HG03558 (cell line): ENCODE measurements around the gene CAP1.

Source experiments
- ATAC-seq: cut with Tn5 transposase; IDR thresholded peaks from one replicate; pipeline ENCODE4 v1.9.1; 2021; ENCODE audit warnings: moderate number of reproducible peaks; ENCODE audit not compliant: unreplicated experiment; ENCODE audit errors: extremely low read depth

CAP1 gene

DNA sequence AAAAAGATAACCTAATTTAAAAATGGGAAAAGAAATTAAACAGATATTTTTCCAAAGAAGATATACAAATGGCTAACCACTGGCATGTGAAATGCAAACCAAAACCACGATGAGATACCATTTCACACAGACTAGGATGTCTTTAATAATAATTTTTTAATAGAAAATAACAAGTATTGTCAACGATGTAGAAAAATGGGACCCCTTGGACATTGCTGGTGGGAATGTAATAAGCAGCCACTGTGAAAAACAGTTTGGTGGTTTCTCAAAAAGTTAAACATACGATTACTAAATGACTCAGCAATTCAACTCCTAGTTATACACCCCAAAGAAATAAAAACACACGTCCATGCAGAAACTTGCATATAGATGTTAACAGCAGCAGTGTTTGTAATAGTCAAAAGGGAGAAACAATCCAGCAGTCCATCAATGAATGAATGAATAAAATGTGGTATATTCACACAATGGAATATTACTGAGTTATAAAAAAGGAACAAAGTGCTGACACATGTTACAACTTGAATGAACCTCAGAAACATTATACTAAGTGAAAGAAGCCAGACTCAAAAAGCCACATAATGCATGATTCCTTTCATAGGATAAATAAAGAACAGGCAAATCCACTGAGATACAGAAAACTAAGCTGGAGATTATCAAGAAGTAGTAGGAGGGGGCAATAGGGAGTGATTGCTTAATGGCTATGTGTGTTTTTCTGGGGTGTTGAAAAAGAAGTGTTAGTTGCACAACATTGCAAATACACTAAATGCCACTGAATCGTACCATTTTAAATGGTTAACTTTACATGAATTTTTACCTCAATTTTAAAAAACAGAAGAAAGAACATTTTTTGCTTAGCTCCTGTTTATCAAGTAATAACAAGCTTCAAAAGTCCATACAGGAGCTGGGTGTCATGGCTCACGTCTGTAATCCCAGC, 52.4 kb downstream of the CAP1 start:
- no peak for ATAC-seq

GRCh38 chr1:40094466-40095110, 54.1 kb downstream of the CAP1 start:
- ATAC-seq: no peak

DNA sequence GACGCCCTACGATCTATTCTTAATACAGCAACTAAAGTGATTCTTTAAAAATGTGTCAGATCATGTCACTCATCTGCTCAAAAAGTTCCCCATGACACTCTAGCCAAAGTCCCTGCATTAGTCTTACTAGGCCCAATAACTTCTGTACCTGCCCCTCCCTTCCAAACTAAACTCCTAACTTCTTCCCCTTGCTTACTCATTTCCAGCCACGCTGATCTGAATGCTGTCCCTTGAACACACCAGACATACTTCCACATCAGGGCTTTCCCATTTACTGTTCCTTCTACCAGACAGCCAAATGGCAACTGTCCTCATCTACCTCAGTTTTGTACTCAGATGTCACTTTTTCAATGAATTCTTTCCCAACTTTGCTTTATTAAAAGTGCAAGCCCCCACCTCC, 55.3 kb downstream of the CAP1 start:
- no peak for ATAC-seq

- no peak for ATAC-seq
Observed at GRCh38 chr1:40096646-40096976, 56.1 kb downstream of the CAP1 start.

- ATAC-seq: peak; percentile 80
Observed at GRCh38 chr1:40096977-40097782, 56.7 kb downstream of the CAP1 start, which contains the start of gene PPT1. Gene PPT1 (minus strand): TSS chr1:40097252. CDS start chr1:40097238, 14 bp downstream.

- no peak for ATAC-seq
Observed at GRCh38 chr1:40102038-40102437, 61.5 kb downstream of the CAP1 start.

DNA sequence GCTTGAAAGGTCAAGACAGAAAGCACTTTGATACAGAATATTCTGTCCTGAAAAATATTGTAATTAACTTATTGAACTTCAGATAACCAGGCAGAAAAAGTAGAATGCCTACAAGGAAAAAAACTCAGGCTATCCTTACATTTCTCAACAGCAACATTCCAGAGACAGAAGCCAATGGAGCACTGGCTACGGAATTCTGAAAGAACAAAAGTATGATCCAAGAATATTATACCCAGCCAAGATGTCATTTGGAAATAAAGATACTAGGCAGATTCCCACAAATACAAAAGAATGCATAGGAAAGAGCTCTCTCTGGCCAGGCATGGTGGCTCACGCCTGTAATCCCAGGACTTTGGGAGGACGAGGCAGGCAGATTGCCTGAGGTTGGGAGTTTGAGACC, 62.4 kb downstream of the CAP1 start:
- no peak for ATAC-seq

GRCh38 chr1:40105028-40105427, 64.5 kb downstream of the CAP1 start:
- no peak for ATAC-seq

- ATAC-seq: no peak
Observed at GRCh38 chr1:40107290-40107959, 66.9 kb downstream of the CAP1 start.

- no peak for ATAC-seq
Observed at GRCh38 chr1:40110389-40110788, 69.9 kb downstream of the CAP1 start.

- ATAC-seq: no peak
Observed at GRCh38 chr1:40114400-40114799, 73.9 kb downstream of the CAP1 start.

GRCh38 chr1:40120128-40120527, 79.6 kb downstream of the CAP1 start:
- no peak for ATAC-seq
